Testis (tissue), 3 donors: Measurements from ENCODE around the gene EEF2. TPM values are rescaled to one million over a fixed set of nuclear protein-coding genes. Genes with fewer than 3 reads are reported as not detected.
"Not testable (repeated sequence)": the region's sequence is repeated elsewhere in the genome, so short reads cannot be mapped to it uniquely, and the experiment has no call there.

Experiments used
- DNase-seq: peaks from one replicate; pipeline ENCODE4 v3.0.0-alpha.2; 2019
- H3K27ac ChIP-seq, 2 donors: fragments of 200-600 bp; sonication (generic); one replicate each; pipeline ENCODE4 v1.5.1; 2019
- H3K27me3 ChIP-seq: fragments of 200-600 bp; sonication (generic); one replicate; pipeline ENCODE4 v1.5.1; 2019
- H3K36me3 ChIP-seq: fragments of 200-600 bp; sonication (generic); one replicate; pipeline ENCODE4 v1.5.1; 2017; ENCODE audit warnings: low read depth; ENCODE audit errors: missing control alignments
- H3K4me1 ChIP-seq: fragments of 200-600 bp; sonication (generic); one replicate; pipeline ENCODE4 v1.5.1; 2019
- H3K4me3 ChIP-seq, 2 donors: fragments of 200-600 bp; sonication (generic); one replicate each; pipeline ENCODE4 v1.5.1; 2017 to 2019
- H3K9me3 ChIP-seq: fragments of 200-600 bp; sonication (generic); one replicate; pipeline ENCODE4 v1.5.1; 2017
- CTCF ChIP-seq, 3 experiments: fragments of 450-650 bp in 2 of 3; fragments of 200-600 bp in 1 of 3; sonication (generic) in 1 of 3; IDR thresholded peaks; one replicate each; pipeline ENCODE4 v1.5.1; 2016 to 2019; ENCODE audit warnings: antibody characterized with exemption in 3 of 3, mild to moderate bottlenecking in 2 of 3, moderate library complexity in 1 of 3
- POLR2A ChIP-seq: fragments of 450-650 bp; IDR thresholded peaks from one replicate; pipeline ENCODE4 v1.6.1; 2017; ENCODE audit warnings: antibody characterized with exemption, mild to moderate bottlenecking, moderate library complexity
- WGBS, 2 donors: methylation state at CpG; one replicate each; pipeline ENCODE4 v1.1.5; 2018; 5-methylcytosine and 5-hydroxymethylcytosine counted together
- intact Hi-C: fragments of 100-400 bp; cut with DNase I; formaldehyde crosslinking; loops from one replicate; pipeline ENCODE4 v1.15.1; 2023; ENCODE audit warnings: low total_unique reads
- polyA plus RNA-seq: library from polyadenylated mRNA; stranded (reverse); fragments of 350-450 nt; fragmentation: Illumina TruSeq; extraction: RNeasy Lipid Tissue Mini Kit (QIAGEN cat#74804); gene quantifications from one replicate; pipeline ENCODE4 v1.2.3, GENCODE V29; 2014; ENCODE audit warnings: low read depth, low replicate concordance; ENCODE audit not compliant: insufficient read depth
- total RNA-seq, 2 donors: library from RNA; depleted of rRNA; stranded (reverse); fragments of >200 nt; gene quantifications; one replicate each; pipeline ENCODE4 v1.2.3, GENCODE V29; 2016

Gene EEF2
- total and polyA plus RNA-seq, 3 donors from 2014 or later, result 909 to 1,599 (median 1,429) TPM

GRCh38 chr19:3944018-3944721 lies 41.1 kb downstream of the EEF2 start:
- TF ChIP-seq CTCF (IDR thresholded peaks at IDR 0.05), result no peak
- TF ChIP-seq POLR2A, result no peak
- Histone ChIP-seq H3K4me3 (no peak overlapping the region), H3K36me3 (no peaks in the 10 kb centered on the region), H3K27me3 (no peaks in the 10 kb centered on the region), H3K27ac (no peak overlapping the region), H3K9me3 (no peaks in the 10 kb centered on the region), H3K4me1 (no peaks in the 10 kb centered on the region)
- intact Hi-C loops, result no loop called here
- 77 to 83% methylated on average over 11 of the region's 11 CpGs for WGBS, 2 donors
- DNase-seq, result no peak

- H3K4me3 ChIP-seq, result no peak overlapping the region
- H3K27me3 ChIP-seq, result no peaks in the 10 kb centered on the region
- H3K9me3 ChIP-seq, result no peaks in the 10 kb centered on the region
- TF ChIP-seq CTCF (IDR thresholded peaks at IDR 0.05) (no peak), POLR2A (no peak)
- no peaks in the 10 kb centered on the region for H3K36me3 ChIP-seq
- no peak overlapping the region for H3K27ac ChIP-seq
- intact Hi-C loops, result no loop called here
- DNase-seq, result no peak
- 82 to 88% methylated on average over 8 of the region's 8 CpGs for WGBS, 2 donors
- H3K4me1 ChIP-seq, result no peaks in the 10 kb centered on the region
Measured at GRCh38 chr19:3942790-3943409, 42.4 kb downstream of the EEF2 start.

DNA sequence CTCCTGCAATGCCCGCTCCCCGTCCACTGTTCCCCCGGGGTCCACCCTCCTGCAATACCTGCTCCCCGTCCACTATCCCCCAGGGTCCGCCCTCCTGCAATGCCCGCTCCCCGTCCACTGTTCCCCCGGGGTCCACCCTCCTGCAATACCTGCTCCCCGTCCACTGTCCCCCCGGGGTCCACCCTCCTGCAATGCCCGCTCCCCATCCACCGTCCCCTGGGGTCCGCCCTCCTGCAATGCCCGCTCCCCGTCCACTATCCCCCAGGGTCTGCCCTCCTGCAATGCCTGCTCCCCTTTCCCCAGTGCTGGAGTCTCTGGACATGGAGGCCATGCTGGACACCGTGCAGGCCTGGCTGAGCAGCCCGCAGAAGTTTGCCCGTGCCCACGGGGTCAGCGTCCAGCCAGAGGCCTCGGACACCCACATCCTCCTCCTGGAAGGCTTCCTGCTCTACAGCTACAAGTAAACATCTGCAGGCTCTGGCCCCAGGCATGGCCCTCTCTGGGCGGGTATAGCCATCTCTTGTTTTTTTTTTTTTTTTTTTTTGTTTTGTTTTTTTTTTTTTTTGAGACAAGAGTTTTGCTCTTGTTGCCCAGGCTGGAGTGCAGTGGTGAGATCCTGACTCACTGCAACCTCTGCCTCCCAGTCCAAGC lies 46.8 kb downstream of the EEF2 start:
- H3K9me3 ChIP-seq, intact Hi-C loops, H3K4me3 ChIP-seq, H3K36me3 ChIP-seq, H3K27me3 ChIP-seq, DNase-seq, H3K4me1 ChIP-seq, H3K27ac ChIP-seq: not testable (repeated sequence)
- 92% methylated on average over 22 of the region's 22 CpGs for WGBS, 2 donors

- Histone ChIP-seq H3K36me3 (no peaks in the 10 kb centered on the region), H3K4me3 (no peak overlapping the region), H3K27me3 (no peaks in the 10 kb centered on the region), H3K27ac (no peak overlapping the region), H3K4me1 (peaks cover 5% of the 10 kb centered on the region), H3K9me3 (no peaks in the 10 kb centered on the region)
- TF ChIP-seq CTCF (IDR thresholded peaks at IDR 0.05), result no peak
- TF ChIP-seq POLR2A, result no peak
- WGBS, 2 donors, result 83 to 85% methylated on average over 13 to 29 of the region's 29 CpGs
- DNase-seq, result no peak
- intact Hi-C loops, result no loop called here
Measured at GRCh38 chr19:3936506-3937442, 48.5 kb downstream of the EEF2 start.
